IPS-11a (cell line): Measurements from ENCODE around the gene RPS4Y2.

Experiments used
- H3K4me3 ChIP-seq: one replicate; pipeline ENCODE4 v1.5.1; 2013; ENCODE audit warnings: low read depth, low read length, control low read depth

Gene RPS4Y2

GRCh38 chrY:20755808-20756207, at the start of gene RPS4Y2:
TSS of gene RPS4Y2 (plus strand) at chrY:20756108. CDS start at chrY:20756164, 56 bp downstream.
- H3K4me3 ChIP-seq: no peak within 1 kb of the TSS

DNA sequence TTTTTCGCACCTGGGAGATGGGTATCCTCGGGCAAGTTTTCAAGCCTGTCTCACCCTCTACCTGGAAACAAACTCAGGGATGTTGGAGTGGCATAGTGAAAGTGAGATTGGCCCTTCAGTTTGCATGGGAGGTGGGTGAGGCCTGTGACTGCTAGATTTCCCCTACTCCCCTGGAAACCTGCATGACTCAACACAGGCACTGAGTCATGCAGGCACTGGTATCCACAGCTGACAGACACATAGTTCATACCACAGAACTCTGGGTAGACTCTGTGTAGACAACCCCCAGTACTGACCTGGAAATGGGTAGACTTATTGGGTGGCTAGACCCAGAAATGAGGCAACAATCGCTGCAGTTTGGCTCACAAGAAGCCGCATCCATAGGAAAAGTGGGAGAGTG, 41.5 kb upstream of the RPS4Y2 start:
- no peak overlapping the region for H3K4me3 ChIP-seq

GRCh38 chrY:20726184-20726907, 29.6 kb upstream of the RPS4Y2 start:
- H3K4me3 ChIP-seq: no peak overlapping the region

GRCh38 chrY:20735200-20735599, 20.7 kb upstream of the RPS4Y2 start:
- no peak overlapping the region for H3K4me3 ChIP-seq

GRCh38 chrY:20739806-20740205, 16.1 kb upstream of the RPS4Y2 start:
- no peak overlapping the region for H3K4me3 ChIP-seq

GRCh38 chrY:20740609-20741008, 15.3 kb upstream of the RPS4Y2 start:
- no peak overlapping the region for H3K4me3 ChIP-seq

DNA sequence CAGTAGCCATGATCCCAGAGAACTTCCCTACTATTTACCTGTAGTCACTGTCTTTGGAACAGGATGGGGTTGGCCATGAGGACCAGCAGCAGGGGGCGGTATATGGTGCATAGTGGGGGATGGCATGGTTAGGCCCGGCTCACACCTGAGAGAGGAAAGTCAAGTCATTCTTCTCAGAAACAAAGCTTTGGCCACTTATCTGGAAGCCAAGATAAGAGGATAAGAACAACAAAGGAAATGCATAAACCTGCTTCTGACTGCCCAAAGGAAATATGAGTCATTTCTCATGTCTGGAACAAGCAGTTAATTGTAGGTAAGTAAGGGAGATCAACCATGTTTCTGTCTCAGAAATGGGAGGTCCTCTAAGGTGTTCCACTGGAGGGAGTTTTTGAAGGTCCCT, 10.8 kb upstream of the RPS4Y2 start:
- no peak overlapping the region for H3K4me3 ChIP-seq

DNA sequence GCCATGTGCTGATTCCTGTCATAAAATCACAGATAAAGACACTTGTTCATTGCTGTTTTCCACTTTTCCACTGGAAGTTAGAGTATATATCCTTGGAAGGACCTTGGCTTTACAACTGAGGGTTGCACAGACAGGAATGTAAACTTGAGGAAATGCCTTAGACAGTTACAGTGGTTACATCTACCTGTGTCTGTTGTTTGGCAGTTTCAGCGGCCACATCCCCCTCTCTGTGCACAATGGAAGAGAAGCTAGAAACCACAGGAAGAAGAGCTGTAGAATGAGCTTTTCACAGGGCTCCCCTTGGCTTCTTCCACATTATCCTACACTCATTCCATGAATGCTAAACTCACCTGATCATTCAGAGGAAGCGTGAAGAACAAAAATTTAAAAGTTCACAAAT, 9.0 kb upstream of the RPS4Y2 start:
- H3K4me3 ChIP-seq: no peak overlapping the region

- no peak overlapping the region for H3K4me3 ChIP-seq
Measured at GRCh38 chrY:20763869-20764268, 8.0 kb downstream of the RPS4Y2 start.

GRCh38 chrY:20765117-20765516, 9.2 kb downstream of the RPS4Y2 start:
- H3K4me3 ChIP-seq: no peak overlapping the region

- H3K4me3 ChIP-seq: no peak overlapping the region
Measured at GRCh38 chrY:20770755-20771154, 14.8 kb downstream of the RPS4Y2 start.

- no peak overlapping the region for H3K4me3 ChIP-seq
Measured at GRCh38 chrY:20776104-20776503, 20.2 kb downstream of the RPS4Y2 start.

DNA sequence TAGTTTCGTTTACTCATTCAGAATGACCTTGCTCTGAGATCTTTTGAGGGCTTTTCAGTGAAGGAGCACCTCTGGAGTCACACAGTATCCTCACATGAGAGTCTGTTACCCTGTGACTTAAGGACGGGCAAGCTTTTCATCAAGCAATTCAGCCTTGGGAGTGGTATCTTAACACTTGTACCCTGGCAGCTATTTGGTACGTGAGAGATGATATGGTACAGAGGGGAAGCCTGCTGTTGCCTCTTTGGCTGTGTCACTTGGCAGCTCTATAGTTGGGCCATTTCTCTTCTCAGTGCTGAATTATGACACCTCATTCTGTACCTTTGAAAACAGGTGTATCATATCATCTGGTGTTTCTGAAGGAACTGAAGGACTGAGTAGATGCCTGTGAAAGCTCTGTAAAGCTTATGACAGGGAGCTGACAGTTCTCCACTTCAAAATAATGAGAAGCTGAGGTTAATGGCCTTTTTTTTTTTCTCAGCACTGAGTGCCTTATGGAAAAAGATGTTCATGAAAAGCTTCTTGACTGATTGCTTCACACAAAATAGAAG, 24.3 kb downstream of the RPS4Y2 start:
- no peak overlapping the region for H3K4me3 ChIP-seq

DNA sequence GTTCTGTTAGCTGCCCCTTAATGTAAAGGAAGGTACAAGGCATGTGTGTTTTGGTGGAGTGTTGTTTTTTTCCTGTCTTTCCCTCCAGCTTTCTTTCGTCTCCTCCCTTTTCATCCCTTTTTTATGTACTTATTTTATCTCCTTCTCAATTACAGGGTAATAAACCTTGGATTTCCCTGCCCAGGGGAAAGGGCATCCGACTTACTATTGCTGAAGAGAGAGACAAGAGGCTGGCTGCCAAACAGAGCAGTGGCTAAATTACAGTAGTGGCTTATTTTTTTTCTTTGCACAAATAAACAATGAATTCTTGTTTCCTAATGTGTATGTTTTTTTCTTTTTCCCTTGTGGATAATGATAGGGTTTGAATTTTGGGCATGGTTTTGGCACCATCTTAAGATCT, 24.9 kb downstream of the RPS4Y2 start:
- no peak overlapping the region for H3K4me3 ChIP-seq

- H3K4me3 ChIP-seq: no peak overlapping the region
Measured at GRCh38 chrY:20781408-20781807, 25.5 kb downstream of the RPS4Y2 start.

- no peak overlapping the region for H3K4me3 ChIP-seq
Measured at GRCh38 chrY:20784965-20785364, 29.1 kb downstream of the RPS4Y2 start.

DNA sequence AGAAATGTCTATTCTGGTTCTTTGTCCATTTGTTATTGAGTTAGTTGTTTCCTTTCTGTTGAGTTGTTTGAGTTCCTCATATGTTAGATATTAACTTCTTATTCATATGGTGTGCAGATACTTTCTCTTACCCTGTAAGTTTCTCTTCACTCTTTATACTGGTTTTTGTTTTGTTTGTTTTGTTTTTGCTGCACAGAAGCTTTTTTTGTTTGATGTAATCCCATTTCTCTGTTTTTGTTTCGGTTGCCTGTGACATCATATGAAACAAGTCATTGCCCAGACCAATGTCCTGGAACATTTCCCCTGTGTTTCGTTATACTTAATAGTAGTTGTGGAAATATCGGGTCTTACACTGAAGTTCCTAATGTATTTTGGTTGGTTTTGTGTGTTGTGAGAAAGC, 31.2 kb downstream of the RPS4Y2 start:
- no peak overlapping the region for H3K4me3 ChIP-seq

DNA sequence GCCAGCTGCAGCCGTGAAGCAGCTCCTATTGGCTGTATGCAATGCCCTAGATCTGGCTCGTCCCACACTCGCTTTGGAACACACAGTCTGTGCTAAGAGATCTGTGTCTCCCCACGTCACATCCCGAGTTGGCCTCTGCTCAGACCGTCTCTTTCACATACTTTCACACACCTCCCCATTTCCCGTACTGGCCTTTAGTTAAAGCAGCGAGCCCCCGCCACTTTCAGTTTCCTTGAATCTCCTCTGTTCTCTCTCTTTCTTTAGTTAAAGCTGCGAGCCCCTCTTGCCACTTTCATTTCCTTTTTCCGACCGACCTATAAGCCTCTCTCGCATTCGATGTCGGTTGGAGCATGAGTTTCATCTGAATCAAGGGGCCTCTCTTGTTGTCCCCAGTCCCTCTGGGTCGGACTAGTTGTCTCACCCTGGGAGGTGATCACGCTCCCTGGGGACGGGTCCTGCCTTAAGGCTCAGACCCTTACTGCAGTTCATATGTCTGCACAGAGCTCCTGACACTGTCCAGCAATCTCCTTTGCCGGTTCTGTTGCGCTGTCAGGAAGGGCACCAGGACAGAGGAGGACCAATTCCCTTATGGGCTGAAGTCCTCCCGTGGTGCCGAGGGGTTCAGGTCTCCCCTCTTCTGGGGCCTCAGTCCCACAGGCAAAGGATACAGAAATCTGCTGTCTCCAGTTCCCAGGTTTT, 42.6 kb downstream of the RPS4Y2 start:
- no peak overlapping the region for H3K4me3 ChIP-seq

GRCh38 chrY:20802659-20803058, 46.8 kb downstream of the RPS4Y2 start:
- H3K4me3 ChIP-seq: no peak overlapping the region

DNA sequence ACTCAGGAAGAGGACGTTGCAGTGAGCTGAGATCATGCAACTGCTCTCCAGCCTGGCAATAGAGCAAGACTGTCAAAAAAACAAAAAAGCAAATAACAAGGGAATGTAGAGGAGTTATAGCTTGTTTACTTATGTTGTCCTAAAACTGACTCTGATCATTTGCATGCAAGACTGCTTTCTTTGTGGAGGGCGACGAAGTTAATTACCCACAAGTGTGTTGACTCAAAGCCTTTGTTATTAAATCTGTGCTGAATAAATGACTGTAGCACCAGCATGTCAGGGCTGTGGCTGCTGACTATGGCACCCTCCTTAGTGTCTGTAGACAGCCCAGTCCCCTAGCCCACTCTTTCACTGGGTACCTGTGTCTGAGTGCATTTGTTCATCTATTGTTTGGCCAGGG, 50.3 kb downstream of the RPS4Y2 start:
- no peak overlapping the region for H3K4me3 ChIP-seq

- no peak overlapping the region for H3K4me3 ChIP-seq
Measured at GRCh38 chrY:20813459-20813858, 57.6 kb downstream of the RPS4Y2 start.

- H3K4me3 ChIP-seq: no peak overlapping the region
Measured at GRCh38 chrY:20814794-20815193, 58.9 kb downstream of the RPS4Y2 start.
